Measurements from ENCODE around the gene ERI3.

Gene ERI3

GRCh38 chr1:44262414-44262813 lies 92.6 kb downstream of the ERI3 start:
- TF ChIP-seq ZBTB7A (IDR thresholded peaks at IDR 0.05; ENCODE audit: low read depth) (no peak), FOXM1 (IDR thresholded peaks at IDR 0.05; ENCODE audit: borderline replicate concordance, low read depth) (no peak), TEAD4 (IDR thresholded peaks at IDR 0.05) (no peak), YY1 (IDR thresholded peaks at IDR 0.05; ENCODE audit: low read depth) (no peak)

GRCh38 chr1:44261962-44262361 lies 93.1 kb downstream of the ERI3 start:
- TF ChIP-seq FOXM1 (IDR thresholded peaks at IDR 0.05; ENCODE audit: borderline replicate concordance, low read depth) (no peak), REST (IDR thresholded peaks at IDR 0.05; ENCODE audit: low read depth) (no peak), YY1 (IDR thresholded peaks at IDR 0.05; ENCODE audit: low read depth) (no peak), MAX (IDR thresholded peaks at IDR 0.05) (no peak), CEBPB (IDR thresholded peaks at IDR 0.05) (no peak), RAD21 (IDR thresholded peaks at IDR 0.05; ENCODE audit: low read depth) (no peak)

- no peak for TF ChIP-seq EGR1 (IDR thresholded peaks at IDR 0.05)
- TF ChIP-seq YY1 (IDR thresholded peaks at IDR 0.05; ENCODE audit: low read depth), result no peak
- TF ChIP-seq CREB1 (IDR thresholded peaks at IDR 0.05; ENCODE audit: low read depth), result no peak
- no peak for TF ChIP-seq NFIC (IDR thresholded peaks at IDR 0.05)
- no peak for TF ChIP-seq TCF12 (IDR thresholded peaks at IDR 0.05; ENCODE audit: low read depth)
- no peak for TF ChIP-seq TEAD4 (IDR thresholded peaks at IDR 0.05)
- no peak for TF ChIP-seq EP300 (IDR thresholded peaks at IDR 0.05; ENCODE audit: borderline replicate concordance)
- no peak for TF ChIP-seq FOXM1 (IDR thresholded peaks at IDR 0.05; ENCODE audit: borderline replicate concordance, low read depth)
- no peak for TF ChIP-seq TAF1 (IDR thresholded peaks at IDR 0.05; ENCODE audit: low read depth)
- TF ChIP-seq RAD21 (IDR thresholded peaks at IDR 0.05; ENCODE audit: low read depth), result no peak
- TF ChIP-seq USF1 (IDR thresholded peaks at IDR 0.05), result no peak
- no peak for TF ChIP-seq CEBPB (IDR thresholded peaks at IDR 0.05)
- TF ChIP-seq MAX (IDR thresholded peaks at IDR 0.05), result no peak
- TF ChIP-seq REST (IDR thresholded peaks at IDR 0.05; ENCODE audit: low read depth), result no peak
- TF ChIP-seq ZBTB7A (IDR thresholded peaks at IDR 0.05; ENCODE audit: low read depth), result no peak
Measured at GRCh38 chr1:44261171-44261817, 93.8 kb downstream of the ERI3 start.

GRCh38 chr1:44260792-44261170 lies 94.3 kb downstream of the ERI3 start:
- no peak for TF ChIP-seq TEAD4 (IDR thresholded peaks at IDR 0.05)

GRCh38 chr1:44259090-44259489 lies 96.0 kb downstream of the ERI3 start:
- TF ChIP-seq NFIC (IDR thresholded peaks at IDR 0.05) (no peak), TAF1 (IDR thresholded peaks at IDR 0.05; ENCODE audit: low read depth) (no peak), CEBPB (IDR thresholded peaks at IDR 0.05) (no peak), USF1 (IDR thresholded peaks at IDR 0.05) (no peak), CREB1 (IDR thresholded peaks at IDR 0.05; ENCODE audit: low read depth) (no peak), ZBTB7A (IDR thresholded peaks at IDR 0.05; ENCODE audit: low read depth) (no peak), EP300 (IDR thresholded peaks at IDR 0.05; ENCODE audit: borderline replicate concordance) (no peak), TEAD4 (IDR thresholded peaks at IDR 0.05) (no peak)

GRCh38 chr1:44256762-44257554 lies 98.1 kb downstream of the ERI3 start:
- TF ChIP-seq RAD21 (IDR thresholded peaks at IDR 0.05; ENCODE audit: low read depth) (no peak), FOXM1 (IDR thresholded peaks at IDR 0.05; ENCODE audit: borderline replicate concordance, low read depth) (no peak), TCF12 (IDR thresholded peaks at IDR 0.05; ENCODE audit: low read depth) (no peak), ZBTB7A (IDR thresholded peaks at IDR 0.05; ENCODE audit: low read depth) (no peak), TAF1 (IDR thresholded peaks at IDR 0.05; ENCODE audit: low read depth) (no peak), CEBPB (IDR thresholded peaks at IDR 0.05) (no peak), CREB1 (IDR thresholded peaks at IDR 0.05; ENCODE audit: low read depth) (no peak), EP300 (IDR thresholded peaks at IDR 0.05; ENCODE audit: borderline replicate concordance) (no peak), EGR1 (IDR thresholded peaks at IDR 0.05) (no peak), NFIC (IDR thresholded peaks at IDR 0.05) (no peak), USF1 (IDR thresholded peaks at IDR 0.05) (no peak), TEAD4 (IDR thresholded peaks at IDR 0.05) (no peak), MAX (IDR thresholded peaks at IDR 0.05) (no peak), YY1 (IDR thresholded peaks at IDR 0.05; ENCODE audit: low read depth) (no peak), REST (IDR thresholded peaks at IDR 0.05; ENCODE audit: low read depth) (no peak)

Measured in Ishikawa (cell line).